Calu3 (cell line): Measurements from ENCODE around the gene SLC25A21. TPM values are rescaled to one million over a fixed set of nuclear protein-coding genes. Genes with fewer than 3 reads are reported as not detected.
"Not testable (repeated sequence)": the region's sequence is repeated elsewhere in the genome, so short reads cannot be mapped to it uniquely, and the experiment has no call there.

Source experiments
- BruUV-seq: library from RNA; stranded (reverse); fragments of 400-500 nt; replicated peaks from 2 replicates; lab custom pipeline; 2021; lab: Mats Ljungman, UMichigan
- CTCF ChIA-PET: fragments of 300-600 bp; sonication (Branson Sonifier 250); formaldehyde crosslinking; loops from one replicate; lab custom pipeline; 2022; ENCODE audit warnings: antibody characterized with exemption; lab: Charles Lee
- DNase-seq: peaks from one replicate; pipeline ENCODE4 v3.0.0; 2022
- H3K27ac Mint-ChIP-seq: one replicate; pipeline ENCODE4 v1.8.0; 2022; ENCODE audit warnings: mixed read lengths; ENCODE audit not compliant: unreplicated experiment
- H3K27me3 Mint-ChIP-seq: one replicate; pipeline ENCODE4 v1.8.0; 2022; ENCODE audit warnings: mixed read lengths; ENCODE audit not compliant: unreplicated experiment
- H3K36me3 Mint-ChIP-seq: one replicate; pipeline ENCODE4 v1.8.0; 2022; ENCODE audit warnings: mild to moderate bottlenecking, moderate library complexity, mixed read lengths; ENCODE audit not compliant: insufficient read depth, unreplicated experiment
- H3K4me1 Mint-ChIP-seq: one replicate; pipeline ENCODE4 v1.8.0; 2022; ENCODE audit warnings: mild to moderate bottlenecking, low read depth, mixed read lengths; ENCODE audit not compliant: unreplicated experiment
- H3K4me3 Mint-ChIP-seq: one replicate; pipeline ENCODE4 v1.8.0; 2022; ENCODE audit warnings: mild to moderate bottlenecking, low read depth, moderate library complexity, mixed read lengths; ENCODE audit not compliant: unreplicated experiment
- H3K9me3 Mint-ChIP-seq: one replicate; pipeline ENCODE4 v1.8.0; 2022; ENCODE audit warnings: low read depth, mixed read lengths; ENCODE audit not compliant: unreplicated experiment
- intact Hi-C: fragments of 100-400 bp; cut with micrococcal nuclease; formaldehyde crosslinking; loops from one replicate; pipeline ENCODE4 v1.10.0; 2022; ENCODE audit not compliant: unreplicated experiment
- total RNA-seq: library from RNA; stranded (reverse); gene quantifications from 2 replicates; pipeline ENCODE4 v1.2.3, GENCODE V29; 2022
- TF ChIP-seq, protein P1 (sequence below): fragments of 200-600 bp; IDR thresholded peaks from one replicate; pipeline ENCODE4 v1.8.0; 2022; ENCODE audit warnings: antibody characterized with exemption; ENCODE audit not compliant: unreplicated experiment

SLC25A21 gene
- total RNA-seq, 1 experiment from 2014 or later, result 1.4 TPM

DNA sequence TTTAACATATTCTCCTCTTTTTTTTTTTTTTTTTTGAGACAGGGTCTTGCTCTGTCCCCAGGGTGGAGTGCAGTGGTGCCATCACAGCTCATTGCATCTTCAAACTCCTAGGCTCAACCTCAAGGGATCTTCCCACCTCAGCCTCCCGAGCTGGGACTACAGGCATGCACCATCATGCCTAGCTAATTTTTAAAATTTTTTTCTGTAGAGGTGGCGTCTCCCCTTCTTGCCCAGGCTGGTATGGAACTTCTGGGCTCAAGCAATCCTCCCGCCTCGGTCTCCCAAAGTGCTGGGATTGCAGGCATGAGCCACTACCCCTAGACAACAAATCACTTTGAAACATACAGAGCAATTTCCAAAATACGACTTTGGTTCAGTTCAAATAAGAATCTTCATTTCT is 355.9 kb downstream of the SLC25A21 start:
- Mint-ChIP-seq H3K4me3 (no peak overlapping the region), H3K9me3 (no peaks in the 10 kb centered on the region), H3K36me3 (no peaks in the 10 kb centered on the region), H3K4me1 (peaks cover 8% of the 10 kb centered on the region), H3K27ac (no peak overlapping the region), H3K27me3 (no peaks in the 10 kb centered on the region)
- CTCF ChIA-PET, result interaction anchor here (0.6 to 1.2 kb wide), 2 partner anchors 19 to 54 kb away, joined by 3 read pairs; no protein-coding TSS in a partner anchor
- DNase-seq, result no peak
- intact Hi-C loops, result no loop called here
- TF ChIP-seq, protein P1, sequence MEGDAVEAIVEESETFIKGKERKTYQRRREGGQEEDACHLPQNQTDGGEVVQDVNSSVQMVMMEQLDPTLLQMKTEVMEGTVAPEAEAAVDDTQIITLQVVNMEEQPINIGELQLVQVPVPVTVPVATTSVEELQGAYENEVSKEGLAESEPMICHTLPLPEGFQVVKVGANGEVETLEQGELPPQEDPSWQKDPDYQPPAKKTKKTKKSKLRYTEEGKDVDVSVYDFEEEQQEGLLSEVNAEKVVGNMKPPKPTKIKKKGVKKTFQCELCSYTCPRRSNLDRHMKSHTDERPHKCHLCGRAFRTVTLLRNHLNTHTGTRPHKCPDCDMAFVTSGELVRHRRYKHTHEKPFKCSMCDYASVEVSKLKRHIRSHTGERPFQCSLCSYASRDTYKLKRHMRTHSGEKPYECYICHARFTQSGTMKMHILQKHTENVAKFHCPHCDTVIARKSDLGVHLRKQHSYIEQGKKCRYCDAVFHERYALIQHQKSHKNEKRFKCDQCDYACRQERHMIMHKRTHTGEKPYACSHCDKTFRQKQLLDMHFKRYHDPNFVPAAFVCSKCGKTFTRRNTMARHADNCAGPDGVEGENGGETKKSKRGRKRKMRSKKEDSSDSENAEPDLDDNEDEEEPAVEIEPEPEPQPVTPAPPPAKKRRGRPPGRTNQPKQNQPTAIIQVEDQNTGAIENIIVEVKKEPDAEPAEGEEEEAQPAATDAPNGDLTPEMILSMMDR, result no peak
- BruUV-seq, result no TSS peak

GRCh38 chr14:36814783-36815182 is 357.6 kb downstream of the SLC25A21 start:
- H3K4me3 Mint-ChIP-seq, DNase-seq, BruUV-seq, H3K36me3 Mint-ChIP-seq, CTCF ChIA-PET, intact Hi-C loops, H3K9me3 Mint-ChIP-seq, H3K4me1 Mint-ChIP-seq, H3K27ac Mint-ChIP-seq, H3K27me3 Mint-ChIP-seq: not testable (repeated sequence)

GRCh38 chr14:36810209-36810608 is 362.2 kb downstream of the SLC25A21 start:
- DNase-seq, result no peak
- H3K4me1 Mint-ChIP-seq, result no peaks in the 10 kb centered on the region
- intact Hi-C loops, result no loop called here
- H3K4me3 Mint-ChIP-seq, result no peak overlapping the region
- BruUV-seq, result no TSS peak
- CTCF ChIA-PET, result no interaction called here
- no peak overlapping the region for H3K27ac Mint-ChIP-seq
- TF ChIP-seq, protein P1, result no peak
- H3K36me3 Mint-ChIP-seq, result no peaks in the 10 kb centered on the region
- H3K9me3 Mint-ChIP-seq, result no peaks in the 10 kb centered on the region
- H3K27me3 Mint-ChIP-seq, result no peaks in the 10 kb centered on the region

DNA sequence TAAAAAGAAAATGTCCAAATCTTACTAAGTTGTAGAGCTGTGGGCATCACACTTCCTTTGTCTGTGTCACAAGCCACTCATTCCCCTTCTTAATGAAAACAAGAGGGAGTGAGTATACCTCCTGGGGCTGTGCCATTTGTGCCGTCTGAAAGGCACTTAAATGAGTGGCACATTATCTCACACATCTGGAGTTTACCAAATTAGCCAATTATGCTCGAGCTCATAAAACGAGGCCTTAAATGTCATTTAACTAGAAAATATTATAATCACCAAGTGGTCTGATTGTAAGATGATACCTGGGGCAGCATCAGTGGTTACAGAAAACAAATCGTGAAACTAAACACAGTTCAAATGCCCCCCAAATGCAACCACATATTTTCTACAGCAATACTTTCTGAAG is 364.7 kb downstream of the SLC25A21 start:
- CTCF ChIA-PET, result no interaction called here
- H3K9me3 Mint-ChIP-seq, result no peaks in the 10 kb centered on the region
- H3K27ac Mint-ChIP-seq, result no peak overlapping the region
- intact Hi-C loops, result no loop called here
- TF ChIP-seq, protein P1, result no peak
- no TSS peak for BruUV-seq
- H3K4me1 Mint-ChIP-seq, result no peaks in the 10 kb centered on the region
- H3K4me3 Mint-ChIP-seq, result no peak overlapping the region
- no peak for DNase-seq
- no peaks in the 10 kb centered on the region for H3K36me3 Mint-ChIP-seq
- H3K27me3 Mint-ChIP-seq, result no peaks in the 10 kb centered on the region

DNA sequence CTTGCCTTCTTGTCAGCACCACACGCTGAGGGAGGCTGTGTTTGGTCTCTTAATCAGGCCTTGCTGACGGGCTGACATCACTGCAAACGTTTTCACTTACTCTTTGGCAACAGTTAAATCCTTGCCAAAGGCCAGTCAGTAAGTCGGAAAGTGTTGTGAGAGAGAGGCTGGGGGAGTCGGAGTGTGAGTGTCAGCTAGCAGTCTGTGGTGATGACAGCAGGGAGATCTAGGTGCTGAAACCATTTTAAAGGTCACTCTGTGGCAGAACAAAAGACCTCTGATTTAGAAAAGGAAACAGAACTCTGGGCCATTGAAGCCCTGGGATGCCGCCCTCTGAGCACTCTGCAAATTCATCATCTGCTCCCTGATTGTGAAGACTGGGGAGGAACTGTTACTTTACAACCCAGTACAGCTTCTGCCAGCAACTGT is 367.3 kb downstream of the SLC25A21 start:
- Mint-ChIP-seq H3K9me3 (no peaks in the 10 kb centered on the region), H3K4me3 (no peak overlapping the region), H3K36me3 (no peaks in the 10 kb centered on the region), H3K27ac (no peak overlapping the region), H3K4me1 (no peaks in the 10 kb centered on the region), H3K27me3 (no peaks in the 10 kb centered on the region)
- DNase-seq, result no peak
- TF ChIP-seq, protein P1, result no peak
- intact Hi-C loops, result no loop called here
- CTCF ChIA-PET, result no interaction called here
- no TSS peak for BruUV-seq
